ENCODE data around the gene TSR3. TPM values are rescaled to one million over a fixed set of nuclear protein-coding genes. Genes with fewer than 3 reads are reported as not detected.

The TSR3 gene
- total and polyA plus RNA-seq, 2 of the 13 experiments (the other 11 are each of a cell fraction or from before 2014, with no cell fraction given) = 24.2 to 51.0 TPM

GRCh38 chr16:1331712-1332617 is 19.7 kb downstream of the TSR3 start (continued):
- TF ChIP-seq, protein P1, sequence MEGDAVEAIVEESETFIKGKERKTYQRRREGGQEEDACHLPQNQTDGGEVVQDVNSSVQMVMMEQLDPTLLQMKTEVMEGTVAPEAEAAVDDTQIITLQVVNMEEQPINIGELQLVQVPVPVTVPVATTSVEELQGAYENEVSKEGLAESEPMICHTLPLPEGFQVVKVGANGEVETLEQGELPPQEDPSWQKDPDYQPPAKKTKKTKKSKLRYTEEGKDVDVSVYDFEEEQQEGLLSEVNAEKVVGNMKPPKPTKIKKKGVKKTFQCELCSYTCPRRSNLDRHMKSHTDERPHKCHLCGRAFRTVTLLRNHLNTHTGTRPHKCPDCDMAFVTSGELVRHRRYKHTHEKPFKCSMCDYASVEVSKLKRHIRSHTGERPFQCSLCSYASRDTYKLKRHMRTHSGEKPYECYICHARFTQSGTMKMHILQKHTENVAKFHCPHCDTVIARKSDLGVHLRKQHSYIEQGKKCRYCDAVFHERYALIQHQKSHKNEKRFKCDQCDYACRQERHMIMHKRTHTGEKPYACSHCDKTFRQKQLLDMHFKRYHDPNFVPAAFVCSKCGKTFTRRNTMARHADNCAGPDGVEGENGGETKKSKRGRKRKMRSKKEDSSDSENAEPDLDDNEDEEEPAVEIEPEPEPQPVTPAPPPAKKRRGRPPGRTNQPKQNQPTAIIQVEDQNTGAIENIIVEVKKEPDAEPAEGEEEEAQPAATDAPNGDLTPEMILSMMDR (CRISPR knock-in tag; IDR thresholded peaks at IDR 0.05) = no peak
- TF ChIP-seq ETV6 (CRISPR knock-in tag; conservative IDR thresholded peaks at IDR 0.05) (no peak), NCOA2 (CRISPR knock-in tag; IDR thresholded peaks at IDR 0.05) (no peak), ZNF281 (CRISPR knock-in tag; IDR thresholded peaks at IDR 0.05; ENCODE audit: borderline replicate concordance) (no peak; the same call in 1 of the 2 replicates), RARG (CRISPR knock-in tag; IDR thresholded peaks at IDR 0.05; ENCODE audit: low read depth) (no peak), EHMT2 (IDR thresholded peaks at IDR 0.05; ENCODE audit: borderline replicate concordance, low read depth, low read length) (no peak), NFKB2 (CRISPR knock-in tag; IDR thresholded peaks at IDR 0.05; ENCODE audit: borderline replicate concordance) (peak; percentile 49; the same call in 1 of the 2 replicates), ZNF75D (CRISPR knock-in tag; IDR thresholded peaks at IDR 0.05; ENCODE audit: borderline replicate concordance) (no peak), NFKBIZ (CRISPR knock-in tag; IDR thresholded peaks at IDR 0.05) (no peak), EZH2 (conservative IDR thresholded peaks at IDR 0.05; ENCODE audit: low read depth, low read length) (no peak), RFXAP (CRISPR knock-in tag; IDR thresholded peaks at IDR 0.05; ENCODE audit: borderline replicate concordance) (no peak), ONECUT2 (CRISPR knock-in tag; IDR thresholded peaks at IDR 0.05) (no peak), ZMYM3 (CRISPR knock-in tag; IDR thresholded peaks at IDR 0.05) (no peak), ZNF484 (CRISPR knock-in tag; IDR thresholded peaks at IDR 0.05; ENCODE audit: borderline replicate concordance, low read depth) (no peak), ZNF577 (CRISPR knock-in tag; IDR thresholded peaks at IDR 0.05; ENCODE audit: borderline replicate concordance, low read depth) (no peak), ZSCAN25 (CRISPR knock-in tag; IDR thresholded peaks at IDR 0.05) (no peak; the same call in 1 of the 2 replicates), NR1H2 (CRISPR knock-in tag; IDR thresholded peaks at IDR 0.05; ENCODE audit: borderline replicate concordance, low read depth) (no peak), DZIP1 (CRISPR knock-in tag; IDR thresholded peaks at IDR 0.05) (0 out of 2 replicates have a peak, but pooled peaks have one; percentile 15)
- TF ChIP-seq, protein P2, sequence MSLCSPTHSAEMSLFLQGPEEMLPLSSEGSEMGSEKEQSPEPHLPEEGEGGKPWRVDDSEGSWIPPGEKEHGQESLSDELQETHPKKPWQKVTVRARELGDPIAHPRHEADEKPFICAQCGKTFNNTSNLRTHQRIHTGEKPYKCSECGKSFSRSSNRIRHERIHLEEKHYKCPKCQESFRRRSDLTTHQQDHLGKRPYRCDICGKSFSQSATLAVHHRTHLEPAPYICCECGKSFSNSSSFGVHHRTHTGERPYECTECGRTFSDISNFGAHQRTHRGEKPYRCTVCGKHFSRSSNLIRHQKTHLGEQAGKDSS (CRISPR knock-in tag; IDR thresholded peaks at IDR 0.05; ENCODE audit: borderline replicate concordance, low read depth) = 0 out of 2 replicates have a peak, but pooled peaks have one; percentile 49
